HEK293 (cell line): ENCODE measurements around the gene DLG1.

ENCODE experiments used
- CTCF ChIA-PET: fragments of 350-600 bp; formaldehyde crosslinking; extraction: SDS; loops from one replicate; lab custom pipeline; 2021; ENCODE audit warnings: antibody characterized with exemption; lab: Yijun Ruan, JAX
- POLR2A ChIA-PET: fragments of 300-600 bp; formaldehyde crosslinking; extraction: SDS; loops from one replicate; lab custom pipeline; 2020; ENCODE audit warnings: antibody characterized with exemption, inconsistent platforms; lab: Yijun Ruan, JAX
- H3K27ac ChIP-seq: fragments of 200-500 bp; sonication (Bioruptor generic); 2 replicates; pipeline ENCODE4 v1.5.1; 2014; ENCODE audit warnings: low read depth, low read length, control low read depth, inconsistent platforms; ENCODE audit errors: extremely low read depth
- H3K36me3 ChIP-seq, 2 experiments: fragments of 200-500 bp in 1 of 2; sonication (Bioruptor generic) in 1 of 2; 1 replicate in 1 of 2; 2 replicates in 1 of 2; pipeline ENCODE4 v1.5.1; 2014 to 2017; ENCODE audit warnings: inconsistent platforms in 2 of 2, low read length in 2 of 2; ENCODE audit not compliant: control insufficient read depth in 2 of 2, insufficient read depth in 1 of 2
- H3K4me1 ChIP-seq: fragments of 200-500 bp; sonication (Bioruptor generic); 2 replicates; pipeline ENCODE4 v1.5.1; 2014; ENCODE audit warnings: mild to moderate bottlenecking, low read length, inconsistent platforms; ENCODE audit not compliant: control insufficient read depth, insufficient read depth
- H3K4me3 ChIP-seq: 2 replicates; pipeline ENCODE4 v1.5.1; 2011; ENCODE audit warnings: low read depth, mild to moderate bottlenecking, control low read depth, low read length, moderate library complexity
- H3K9me3 ChIP-seq: fragments of 200-500 bp; sonication (Bioruptor generic); 2 replicates; pipeline ENCODE4 v1.5.1; 2014; ENCODE audit warnings: low read depth, low read length, inconsistent platforms; ENCODE audit not compliant: control insufficient read depth, insufficient read depth
- IKZF3 ChIP-seq: fragments of 450-650 bp; IDR thresholded peaks from 2 replicates; pipeline ENCODE4 v1.5.0; 2018; ENCODE audit warnings: missing biosample characterization, mild to moderate bottlenecking, missing genetic modification characterization, moderate library complexity
- TSHZ1 ChIP-seq: fragments of 450-650 bp; formaldehyde crosslinking; IDR thresholded peaks from 2 replicates; pipeline ENCODE4 v1.5.1; 2016; ENCODE audit warnings: missing biosample characterization, missing genetic modification characterization, borderline replicate concordance
- ZBTB10 ChIP-seq: fragments of 450-650 bp; formaldehyde crosslinking; IDR thresholded peaks from 2 replicates; pipeline ENCODE4 v1.5.1; 2016; ENCODE audit warnings: missing biosample characterization, missing genetic modification characterization
- ZNF324 ChIP-seq: fragments of 450-650 bp; formaldehyde crosslinking; IDR thresholded peaks from 2 replicates; pipeline ENCODE4 v1.5.1; 2016; ENCODE audit warnings: missing biosample characterization, missing genetic modification characterization
- ZNF518A ChIP-seq: fragments of 450-650 bp; formaldehyde crosslinking; conservative IDR thresholded peaks from 2 replicates; pipeline ENCODE4 v1.5.1; 2016; ENCODE audit warnings: low read depth, missing biosample characterization, missing genetic modification characterization
- ZNF596 ChIP-seq: fragments of 450-650 bp; IDR thresholded peaks from 2 replicates; pipeline ENCODE4 v1.5.0; 2018; ENCODE audit warnings: missing biosample characterization, mild to moderate bottlenecking, missing genetic modification characterization, moderate library complexity
- ZNF664 ChIP-seq: fragments of 450-650 bp; formaldehyde crosslinking; IDR thresholded peaks from 2 replicates; pipeline ENCODE4 v1.5.1; 2016; ENCODE audit warnings: missing biosample characterization, missing genetic modification characterization
- TF ChIP-seq, protein P1 (sequence below): fragments of 450-650 bp; formaldehyde crosslinking; IDR thresholded peaks from 2 replicates; pipeline ENCODE4 v1.5.1; 2017; ENCODE audit warnings: missing biosample characterization, missing genetic modification characterization

DLG1 gene

GRCh38 chr3:197001106-197001971, 297.1 kb downstream of the DLG1 start (continued):
- no peak for TF ChIP-seq ZNF324 (tag by site-specific recombination)
- TF ChIP-seq IKZF3 (tag by site-specific recombination) = no peak

GRCh38 chr3:197000211-197000610, 298.2 kb downstream of the DLG1 start:
- H3K27ac ChIP-seq = no peak overlapping the region
- no peaks in the 10 kb centered on the region; the same call in 1 of the 2 replicates for H3K4me1 ChIP-seq
- TF ChIP-seq ZBTB10 (tag by site-specific recombination) = no peak
- no peak for TF ChIP-seq ZNF596 (tag by site-specific recombination)
- TF ChIP-seq, protein P1, sequence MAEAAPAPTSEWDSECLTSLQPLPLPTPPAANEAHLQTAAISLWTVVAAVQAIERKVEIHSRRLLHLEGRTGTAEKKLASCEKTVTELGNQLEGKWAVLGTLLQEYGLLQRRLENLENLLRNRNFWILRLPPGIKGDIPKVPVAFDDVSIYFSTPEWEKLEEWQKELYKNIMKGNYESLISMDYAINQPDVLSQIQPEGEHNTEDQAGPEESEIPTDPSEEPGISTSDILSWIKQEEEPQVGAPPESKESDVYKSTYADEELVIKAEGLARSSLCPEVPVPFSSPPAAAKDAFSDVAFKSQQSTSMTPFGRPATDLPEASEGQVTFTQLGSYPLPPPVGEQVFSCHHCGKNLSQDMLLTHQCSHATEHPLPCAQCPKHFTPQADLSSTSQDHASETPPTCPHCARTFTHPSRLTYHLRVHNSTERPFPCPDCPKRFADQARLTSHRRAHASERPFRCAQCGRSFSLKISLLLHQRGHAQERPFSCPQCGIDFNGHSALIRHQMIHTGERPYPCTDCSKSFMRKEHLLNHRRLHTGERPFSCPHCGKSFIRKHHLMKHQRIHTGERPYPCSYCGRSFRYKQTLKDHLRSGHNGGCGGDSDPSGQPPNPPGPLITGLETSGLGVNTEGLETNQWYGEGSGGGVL (tag by site-specific recombination) = no peak
- peak; percentile 50; the same call in 1 of the 2 replicates for TF ChIP-seq ZNF664
- TF ChIP-seq ZNF518A (tag by site-specific recombination) = no peak
- TF ChIP-seq TSHZ1 (tag by site-specific recombination) = no peak
- TF ChIP-seq, all 188 proteins: peak for 1
- CTCF ChIA-PET = no interaction called here
- Histone ChIP-seq H3K9me3 (no peaks in the 10 kb centered on the region), H3K4me3 (no peak overlapping the region), H3K36me3 (peaks cover 0 to 12% of the 10 kb centered on the region in 2 experiments; a peak in 1 of 3 replicates)
- POLR2A ChIA-PET = no interaction called here
